PC-9 (cell line): ENCODE data around the gene MBTPS2.

Experiments
- CTCF ChIP-seq: fragments of 200-600 bp; sonication (generic); conservative IDR thresholded peaks from 2 replicates; pipeline ENCODE4 v1.6.1; 2017; ENCODE audit warnings: mixed run types, antibody characterized with exemption, mild to moderate bottlenecking, moderate library complexity
- EZH2 ChIP-seq: fragments of 200-600 bp; sonication (generic); IDR thresholded peaks from 2 replicates; pipeline ENCODE4 v1.8.0; 2017; ENCODE audit warnings: antibody characterized with exemption, low read depth

GRCh38 chrX:21905313-21905712, 65.9 kb downstream of the MBTPS2 start:
- no peak for TF ChIP-seq CTCF
- TF ChIP-seq EZH2: no peak
